T-helper 1 cell treated with Interleukin-12 subunit alpha and Interleukin-12 subunit beta and Interleukin-4 antibody, amounts not matched to agents 30 ng/mL and 1 ng/mL, for 36 hours (primary cell): ENCODE results near the gene NFE2L2. TPM values are rescaled to one million over a fixed set of nuclear protein-coding genes. Genes with fewer than 3 reads are reported as not detected.
"Not testable (repeated sequence)": the region's sequence is repeated elsewhere in the genome, so short reads cannot be mapped to it uniquely, and the experiment has no call there.

Experiments used
- intact Hi-C: fragments of 100-400 bp; cut with micrococcal nuclease; formaldehyde crosslinking; loops from one replicate; pipeline ENCODE4 v1.15.1; 2024
- total RNA-seq: library from RNA; stranded (reverse); gene quantifications from 2 replicates; pipeline ENCODE4 v1.2.3, GENCODE V29; 2022

The NFE2L2 gene
- total RNA-seq, 1 donor from 2014 or later, result 76.2 TPM

- intact Hi-C loops, result no loop called here
Measured at GRCh38 chr2:177258059-177258458, 6.5 kb downstream of the NFE2L2 start.

GRCh38 chr2:177257471-177257870, 7.1 kb downstream of the NFE2L2 start:
- intact Hi-C loops, result no loop called here

GRCh38 chr2:177256695-177257094, 7.8 kb downstream of the NFE2L2 start:
- intact Hi-C loops, result no loop called here

- intact Hi-C loops, result no loop called here
Measured at GRCh38 chr2:177256026-177256425, 8.5 kb downstream of the NFE2L2 start.

GRCh38 chr2:177255227-177255601, 9.3 kb downstream of the NFE2L2 start:
- intact Hi-C loops, result no loop called here

GRCh38 chr2:177254433-177255226, 9.9 kb downstream of the NFE2L2 start:
- intact Hi-C loops, result no loop called here

GRCh38 chr2:177253704-177254103, 10.8 kb downstream of the NFE2L2 start:
- intact Hi-C loops, result no loop called here

GRCh38 chr2:177252808-177253531, 11.6 kb downstream of the NFE2L2 start:
- intact Hi-C loops, result loop anchor here (1.0 kb wide), 3 partner anchors 10 to 40 kb away; no protein-coding TSS in a partner anchor

GRCh38 chr2:177251165-177251542, 13.4 kb downstream of the NFE2L2 start:
- intact Hi-C loops, result no loop called here

GRCh38 chr2:177250461-177250860, 14.1 kb downstream of the NFE2L2 start:
- intact Hi-C loops, result no loop called here

- intact Hi-C loops, result no loop called here
Measured at GRCh38 chr2:177249038-177249437, 15.5 kb downstream of the NFE2L2 start.

GRCh38 chr2:177247693-177248262, 16.7 kb downstream of the NFE2L2 start:
- intact Hi-C loops, result no loop called here

GRCh38 chr2:177246523-177247030, 17.9 kb downstream of the NFE2L2 start:
- intact Hi-C loops, result not testable (repeated sequence)

- intact Hi-C loops, result no loop called here
Measured at GRCh38 chr2:177246000-177246399, 18.5 kb downstream of the NFE2L2 start.

GRCh38 chr2:177245010-177245422, 19.5 kb downstream of the NFE2L2 start:
- intact Hi-C loops, result no loop called here

- intact Hi-C loops, result no loop called here
Measured at GRCh38 chr2:177244244-177244771, 20.2 kb downstream of the NFE2L2 start.

- intact Hi-C loops, result no loop called here
Measured at GRCh38 chr2:177243476-177243875, 21.1 kb downstream of the NFE2L2 start.

- intact Hi-C loops, result no loop called here
Measured at GRCh38 chr2:177243073-177243472, 21.5 kb downstream of the NFE2L2 start.

GRCh38 chr2:177242121-177242987, 22.2 kb downstream of the NFE2L2 start:
- intact Hi-C loops, result no loop called here

GRCh38 chr2:177241711-177242120, 22.8 kb downstream of the NFE2L2 start:
- intact Hi-C loops, result loop anchor here (1.0 kb wide), 1 partner anchor 11 kb away; no protein-coding TSS in a partner anchor
